Esophagus squamous epithelium (tissue), 5 donors: Measurements from ENCODE around the gene MAN2A1. TPM values are rescaled to one million over a fixed set of nuclear protein-coding genes. Genes with fewer than 3 reads are reported as not detected.

Source experiments
- DNase-seq: peaks from one replicate; lab custom pipeline; 2025; lab: John Stamatoyannopoulos, UW
- H3K27ac ChIP-seq, 4 donors: fragments of 200-600 bp; sonication (generic); one replicate each; pipeline ENCODE4 v1.5.1; 2016 to 2019; ENCODE audit warnings: mild to moderate bottlenecking in 1 of 4
- H3K27me3 ChIP-seq, 4 donors: fragments of 200-600 bp; sonication (generic); 1 replicate in 3 of 4; 2 replicates in 1 of 4; pipeline versions ENCODE4 v1.5.1 to v1.6.0; 2017 to 2021; ENCODE audit warnings: antibody characterized with exemption in 1 of 4
- H3K36me3 ChIP-seq, 3 donors: fragments of 200-600 bp; sonication (generic); one replicate each; pipeline ENCODE4 v1.5.1; 2016 to 2019
- H3K4me1 ChIP-seq, 3 donors: fragments of 200-600 bp; sonication (generic); one replicate each; pipeline ENCODE4 v1.5.1; 2017 to 2019
- H3K4me3 ChIP-seq, 4 donors: fragments of 200-600 bp; sonication (generic); 1 replicate in 3 of 4; 2 replicates in 1 of 4; pipeline ENCODE4 v1.5.1; 2016 to 2019; ENCODE audit warnings: mild to moderate bottlenecking in 2 of 4, moderate library complexity in 1 of 4
- H3K9me3 ChIP-seq, 3 donors: fragments of 200-600 bp; sonication (generic); one replicate each; pipeline ENCODE4 v1.5.1; 2016 to 2019
- POLR2A ChIP-seq, 4 donors: fragments of 450-650 bp; IDR thresholded peaks; one replicate each; pipeline ENCODE4 v1.6.1; 2017; ENCODE audit warnings: antibody characterized with exemption in 4 of 4, mild to moderate bottlenecking in 4 of 4, moderate library complexity in 3 of 4
- WGBS, 2 donors: methylation state at CpG; one replicate each; pipeline ENCODE4 v1.1.5; 2018; 5-methylcytosine and 5-hydroxymethylcytosine counted together
- intact Hi-C: fragments of 100-400 bp; cut with DNase I; formaldehyde crosslinking; loops from one replicate; pipeline ENCODE4 v1.15.0; 2022
- total RNA-seq, 4 donors: library from RNA; depleted of rRNA; stranded (reverse); fragments of >200 nt; gene quantifications; one replicate each; pipeline ENCODE4 v1.1.0, GENCODE V29; 2016
- TF ChIP-seq, protein P1 (sequence below), 6 experiments: fragments of 450-650 bp in 4 of 6; fragments of 200-600 bp in 2 of 6; sonication (generic) in 2 of 6; IDR thresholded peaks; one replicate each; pipeline ENCODE4 v1.5.1; 2016 to 2019; ENCODE audit warnings: antibody characterized with exemption in 6 of 6, mild to moderate bottlenecking in 4 of 6, moderate library complexity in 4 of 6
- donor health status: DM: yes; HTN: yes; CAD: no.

The MAN2A1 gene
- total RNA-seq, 4 donors from 2014 or later = 27.4 to 40.1 (median 37.4) TPM

DNA sequence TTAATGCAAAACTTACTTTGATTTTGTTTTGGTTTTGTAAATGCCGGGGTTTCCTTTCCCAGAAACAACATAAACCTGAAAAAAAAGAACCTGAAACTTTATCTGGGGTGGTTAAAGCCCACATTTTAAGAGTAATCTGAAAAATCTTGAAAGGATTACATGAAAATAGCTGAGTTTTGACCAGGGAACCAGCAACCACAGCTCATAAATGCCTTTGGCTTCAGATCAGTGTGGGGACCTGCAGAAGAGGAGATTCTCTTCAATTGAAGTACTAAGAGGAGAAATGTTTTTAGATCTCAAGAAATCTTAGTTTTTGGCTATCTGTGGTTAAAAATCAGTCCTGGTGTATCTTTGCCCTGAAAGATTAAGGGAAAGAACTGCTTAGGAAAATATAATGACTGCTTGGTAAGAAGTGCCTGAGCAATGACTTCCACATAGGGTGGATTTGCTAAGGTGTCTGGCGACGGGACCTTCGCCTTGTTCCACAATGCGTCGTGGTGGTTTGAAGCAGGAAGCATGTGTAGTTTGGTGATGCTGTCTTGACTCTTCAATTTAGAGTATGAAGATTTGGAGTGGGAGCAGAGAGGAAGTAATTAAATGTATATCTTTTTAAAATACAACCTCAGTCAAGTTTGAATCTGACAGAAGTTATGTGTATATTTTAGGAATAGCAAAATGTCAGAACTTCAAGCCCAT, 186.5 kb downstream of the MAN2A1 start:
- peaks cover 0 to 10% (median 0%) of the 10 kb centered on the region in 3 donors for H3K4me1 ChIP-seq
- TF ChIP-seq, protein P1, sequence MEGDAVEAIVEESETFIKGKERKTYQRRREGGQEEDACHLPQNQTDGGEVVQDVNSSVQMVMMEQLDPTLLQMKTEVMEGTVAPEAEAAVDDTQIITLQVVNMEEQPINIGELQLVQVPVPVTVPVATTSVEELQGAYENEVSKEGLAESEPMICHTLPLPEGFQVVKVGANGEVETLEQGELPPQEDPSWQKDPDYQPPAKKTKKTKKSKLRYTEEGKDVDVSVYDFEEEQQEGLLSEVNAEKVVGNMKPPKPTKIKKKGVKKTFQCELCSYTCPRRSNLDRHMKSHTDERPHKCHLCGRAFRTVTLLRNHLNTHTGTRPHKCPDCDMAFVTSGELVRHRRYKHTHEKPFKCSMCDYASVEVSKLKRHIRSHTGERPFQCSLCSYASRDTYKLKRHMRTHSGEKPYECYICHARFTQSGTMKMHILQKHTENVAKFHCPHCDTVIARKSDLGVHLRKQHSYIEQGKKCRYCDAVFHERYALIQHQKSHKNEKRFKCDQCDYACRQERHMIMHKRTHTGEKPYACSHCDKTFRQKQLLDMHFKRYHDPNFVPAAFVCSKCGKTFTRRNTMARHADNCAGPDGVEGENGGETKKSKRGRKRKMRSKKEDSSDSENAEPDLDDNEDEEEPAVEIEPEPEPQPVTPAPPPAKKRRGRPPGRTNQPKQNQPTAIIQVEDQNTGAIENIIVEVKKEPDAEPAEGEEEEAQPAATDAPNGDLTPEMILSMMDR (IDR thresholded peaks at IDR 0.05) = no peak
- TF ChIP-seq POLR2A (IDR thresholded peaks at IDR 0.05) = no peak
- no peaks in the 10 kb centered on the region for H3K9me3 ChIP-seq
- intact Hi-C loops = no loop called here
- no peak for DNase-seq
- no peak overlapping the region for H3K27ac ChIP-seq
- no peak overlapping the region for H3K4me3 ChIP-seq
- H3K36me3 ChIP-seq = no peaks in the 10 kb centered on the region
- H3K27me3 ChIP-seq = no peaks in the 10 kb centered on the region
- 68 to 81% methylated on average over 6 of the region's 6 CpGs for WGBS, 2 donors

DNA sequence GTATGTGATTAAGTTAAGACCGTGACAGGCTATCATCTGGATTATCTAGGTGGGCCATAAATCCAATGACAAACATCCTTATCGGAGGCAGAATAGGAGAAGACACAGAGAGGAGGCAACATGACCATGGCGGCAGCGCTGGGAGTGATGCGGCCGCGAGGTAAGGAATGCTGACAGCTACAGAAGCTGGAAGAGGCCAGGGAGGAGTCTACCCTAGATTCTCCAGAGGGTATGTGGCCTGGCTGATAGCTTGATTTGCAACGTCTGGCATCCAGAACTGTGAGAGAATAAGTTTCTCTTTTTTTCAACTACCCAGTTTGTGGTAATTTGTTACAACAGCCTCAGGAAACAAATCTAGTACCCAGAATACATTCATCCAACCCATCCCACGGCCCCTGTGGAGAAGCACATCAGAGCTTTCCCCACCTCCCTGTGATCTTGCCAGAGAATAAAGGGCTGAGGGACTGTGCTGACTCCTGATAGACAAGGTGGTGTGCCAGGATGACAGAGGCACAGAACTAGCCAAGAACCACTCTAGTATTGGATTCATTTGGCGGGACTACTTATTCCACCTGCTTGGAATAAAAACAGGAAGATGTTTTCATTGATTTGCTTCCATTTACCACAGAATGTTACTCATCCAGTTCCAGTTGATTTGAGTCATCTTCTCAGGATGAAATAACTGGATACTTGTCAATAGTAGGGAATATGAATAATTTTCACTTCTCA, 187.4 kb downstream of the MAN2A1 start:
- Histone ChIP-seq H3K27ac (no peak overlapping the region), H3K4me1 (peaks cover 0 to 10% (median 0%) of the 10 kb centered on the region in 3 donors), H3K4me3 (no peak overlapping the region), H3K36me3 (no peaks in the 10 kb centered on the region), H3K27me3 (no peaks in the 10 kb centered on the region), H3K9me3 (no peaks in the 10 kb centered on the region)
- 77 to 78% methylated on average over 10 of the region's 10 CpGs for WGBS, 2 donors
- TF ChIP-seq, protein P1 (IDR thresholded peaks at IDR 0.05) = no peak
- no peak for TF ChIP-seq POLR2A (IDR thresholded peaks at IDR 0.05)
- intact Hi-C loops = no loop called here
- no peak for DNase-seq

DNA sequence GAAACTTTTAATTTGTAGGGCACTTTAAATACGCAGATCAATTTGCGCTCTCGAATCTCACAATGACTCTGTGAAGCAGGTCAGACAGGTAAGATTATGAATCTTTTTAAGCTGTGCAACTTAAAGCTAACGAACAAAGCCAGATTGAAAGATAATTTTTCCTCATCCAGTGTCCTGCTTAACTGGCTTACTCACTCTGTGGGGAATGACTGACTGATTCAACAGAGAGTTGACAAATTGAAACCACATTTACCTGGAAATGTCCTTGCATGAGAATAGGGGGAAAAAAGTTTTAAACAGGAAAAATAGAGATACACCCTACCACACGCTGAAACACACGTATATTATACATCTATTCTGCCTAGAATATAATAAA, 187.9 kb downstream of the MAN2A1 start:
- Histone ChIP-seq H3K4me1 (peaks cover 0 to 10% (median 0%) of the 10 kb centered on the region in 3 donors), H3K27ac (no peak overlapping the region), H3K9me3 (no peaks in the 10 kb centered on the region), H3K27me3 (no peaks in the 10 kb centered on the region), H3K36me3 (no peaks in the 10 kb centered on the region), H3K4me3 (no peak overlapping the region)
- no peak for DNase-seq
- no peak for TF ChIP-seq POLR2A (IDR thresholded peaks at IDR 0.05)
- TF ChIP-seq, protein P1 (IDR thresholded peaks at IDR 0.05) = no peak
- intact Hi-C loops = no loop called here
- 62 to 66% methylated on average over 6 of the region's 6 CpGs for WGBS, 2 donors

DNA sequence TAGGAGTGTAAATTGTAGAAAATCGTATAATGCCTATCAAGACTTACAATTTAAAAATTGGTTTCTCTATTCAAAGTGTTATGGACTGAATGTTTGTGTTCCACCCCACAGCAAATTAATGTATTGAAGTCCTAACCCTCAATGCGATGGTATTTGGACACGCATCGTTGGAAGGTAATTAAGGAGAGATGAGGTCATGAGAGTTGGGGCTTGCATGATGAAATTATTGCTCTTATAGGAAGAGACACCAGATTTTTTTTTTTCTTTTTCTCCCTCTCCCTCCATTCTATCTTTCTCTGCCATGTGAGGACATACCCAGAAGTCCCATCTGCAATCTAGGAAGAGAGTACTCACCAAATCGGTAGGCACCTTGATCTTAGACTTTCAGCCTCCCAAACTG, 189.2 kb downstream of the MAN2A1 start:
- intact Hi-C loops = no loop called here

More for the DNA sequence above, 189.2 kb downstream of the MAN2A1 start:
- WGBS, 2 donors = 83 to 87% methylated on average over 5 of the region's 5 CpGs
- no peaks in the 10 kb centered on the region for H3K27me3 ChIP-seq
- H3K9me3 ChIP-seq = no peaks in the 10 kb centered on the region
- TF ChIP-seq, protein P1 (IDR thresholded peaks at IDR 0.05) = no peak
- no peak for TF ChIP-seq POLR2A (IDR thresholded peaks at IDR 0.05)
- H3K4me3 ChIP-seq = no peak overlapping the region
- peaks cover 0 to 10% (median 0%) of the 10 kb centered on the region in 3 donors for H3K4me1 ChIP-seq
- DNase-seq = no peak
- H3K36me3 ChIP-seq = no peaks in the 10 kb centered on the region
- H3K27ac ChIP-seq = no peak overlapping the region
